GM23338 (cell line): ENCODE measurements around the gene POP7. TPM values are rescaled to one million over a fixed set of nuclear protein-coding genes. Genes with fewer than 3 reads are reported as not detected.
A peak's percentile ranks its signal among the peaks of the same experiment; 100 is the strongest.

Experiments used
- ATAC-seq: fragments of 200-7000 bp; cut with Tn5 transposase; 3 replicates; pipeline ENCODE4 v1.9.1; 2020
- DNase-seq: peaks from one replicate; pipeline ENCODE4 v3.0.0-alpha.2; 2015; ENCODE audit warnings: low spot score
- H2AFZ ChIP-seq: fragments of 200-600 bp; sonication (generic); 2 replicates; pipeline ENCODE4 v1.8.0; 2016; ENCODE audit warnings: antibody characterized with exemption, mild to moderate bottlenecking, moderate library complexity
- H3F3A ChIP-seq: fragments of 200-600 bp; sonication (generic); replicated peaks from 2 replicates; pipeline ENCODE4 v1.8.0; 2017; ENCODE audit warnings: antibody characterized with exemption, mixed run types, low read depth
- H3K27ac ChIP-seq: fragments of 200-600 bp; sonication (generic); 2 replicates; pipeline ENCODE4 v1.6.1; 2016; ENCODE audit warnings: low read depth
- H3K27me3 ChIP-seq: fragments of 200-600 bp; sonication (generic); 2 replicates; pipeline ENCODE4 v1.8.0; 2016; ENCODE audit warnings: mild to moderate bottlenecking, mixed run types, moderate library complexity; ENCODE audit not compliant: insufficient read depth
- H3K36me3 ChIP-seq: fragments of 200-600 bp; sonication (generic); 2 replicates; pipeline ENCODE4 v1.8.0; 2016; ENCODE audit warnings: mild to moderate bottlenecking; ENCODE audit not compliant: insufficient read depth
- H3K4me1 ChIP-seq: fragments of 200-600 bp; sonication (generic); 2 replicates; pipeline ENCODE4 v1.8.0; 2016; ENCODE audit warnings: mild to moderate bottlenecking, moderate library complexity; ENCODE audit not compliant: insufficient read depth
- H3K4me2 ChIP-seq: fragments of 200-600 bp; sonication (generic); 2 replicates; pipeline ENCODE4 v1.7.1; 2017; ENCODE audit warnings: mixed run types
- H3K4me3 ChIP-seq: fragments of 200-600 bp; sonication (generic); 2 replicates; pipeline ENCODE4 v1.6.1; 2016; ENCODE audit warnings: mixed run types
- H3K79me2 ChIP-seq: fragments of 200-600 bp; sonication (generic); replicated peaks from 2 replicates; pipeline ENCODE4 v1.8.0; 2017; ENCODE audit warnings: mild to moderate bottlenecking; ENCODE audit not compliant: insufficient read depth
- H3K9me2 ChIP-seq: fragments of 200-600 bp; sonication (generic); 2 replicates; pipeline ENCODE4 v1.8.0; 2017; ENCODE audit not compliant: insufficient read depth
- H4K20me1 ChIP-seq: fragments of 200-600 bp; sonication (generic); replicated peaks from 2 replicates; pipeline ENCODE4 v1.8.0; 2017; ENCODE audit warnings: mild to moderate bottlenecking; ENCODE audit not compliant: insufficient read depth
- H3K27ac Mint-ChIP-seq: 2 replicates; pipeline ENCODE4 v1.8.0; 2020; ENCODE audit warnings: inconsistent platforms, mild to moderate bottlenecking, moderate library complexity, mixed read lengths
- H3K27me3 Mint-ChIP-seq: 3 replicates; pipeline ENCODE4 v1.8.0; 2022; ENCODE audit warnings: low read depth, mild to moderate bottlenecking, moderate library complexity, mixed read lengths, inconsistent platforms; ENCODE audit not compliant: insufficient read depth, poor library complexity
- H3K36me3 Mint-ChIP-seq: 3 replicates; pipeline ENCODE4 v1.8.0; 2021; ENCODE audit warnings: low read depth, mild to moderate bottlenecking, inconsistent platforms, moderate library complexity, mixed read lengths
- H3K4me1 Mint-ChIP-seq: 3 replicates; pipeline ENCODE4 v1.8.0; 2020; ENCODE audit warnings: mild to moderate bottlenecking, inconsistent platforms, mixed read lengths
- H3K4me3 Mint-ChIP-seq: 3 replicates; pipeline ENCODE4 v1.8.0; 2021; ENCODE audit warnings: moderate library complexity, mild to moderate bottlenecking, inconsistent platforms, mixed read lengths
- H3K9me3 Mint-ChIP-seq: 3 replicates; pipeline ENCODE4 v1.8.0; 2020; ENCODE audit warnings: moderate library complexity, mild to moderate bottlenecking, inconsistent platforms, mixed read lengths
- CREB1 ChIP-seq: fragments of 250-450 bp; sonication (Bioruptor Pico); IDR thresholded peaks from 2 replicates; pipeline ENCODE4 v1.5.0; 2020; ENCODE audit warnings: low read depth, mild to moderate bottlenecking, moderate library complexity
- EZH2 ChIP-seq: fragments of 200-600 bp; sonication (generic); IDR thresholded peaks from one replicate; pipeline ENCODE4 v1.8.0; 2017; ENCODE audit warnings: antibody characterized with exemption, mild to moderate bottlenecking, low read depth; ENCODE audit not compliant: unreplicated experiment
- JUNB ChIP-seq: IDR thresholded peaks from one replicate; pipeline ENCODE4 v1.6.1; 2016; ENCODE audit warnings: antibody characterized with exemption; ENCODE audit not compliant: unreplicated experiment
- POLR2AphosphoS5 ChIP-seq: IDR thresholded peaks from 2 replicates; pipeline ENCODE4 v1.6.1; 2016; ENCODE audit warnings: antibody characterized with exemption, low read depth
- REST ChIP-seq: IDR thresholded peaks from one replicate; pipeline ENCODE4 v1.6.1; 2018; ENCODE audit warnings: antibody characterized with exemption; ENCODE audit not compliant: unreplicated experiment
- STAT1 ChIP-seq: IDR thresholded peaks from one replicate; pipeline ENCODE4 v1.6.1; 2016; ENCODE audit warnings: antibody characterized with exemption; ENCODE audit not compliant: unreplicated experiment
- ZNF114 ChIP-seq: fragments of 250-450 bp; sonication (Bioruptor Pico); IDR thresholded peaks from 2 replicates; pipeline ENCODE4 v1.5.0; 2020; ENCODE audit warnings: mild to moderate bottlenecking, moderate library complexity
- ZNF331 ChIP-seq: fragments of 250-450 bp; sonication (Bioruptor Pico); IDR thresholded peaks from 2 replicates; pipeline ENCODE4 v1.5.0; 2020; ENCODE audit warnings: low read depth, mild to moderate bottlenecking, moderate library complexity
- ZNF462 ChIP-seq: fragments of 250-450 bp; sonication (Bioruptor Pico); IDR thresholded peaks from 2 replicates; pipeline ENCODE4 v1.5.0; 2020; ENCODE audit warnings: mild to moderate bottlenecking, moderate library complexity
- polyA plus RNA-seq: library from polyadenylated mRNA; unstranded; fragments of >200 nt; fragmentation: Nextera tagmentation; extraction: Ambion mirVana; gene quantifications from 2 replicates; pipeline ENCODE4 v1.2.1, GENCODE V29; 2016
- total RNA-seq: library from RNA; depleted of rRNA; stranded (reverse); fragments of >200 nt; shearing (Covaris generic); gene quantifications from 2 replicates; pipeline ENCODE4 v1.2.3, GENCODE V29; 2014
- TF ChIP-seq, protein P1 (sequence below), 2 experiments: fragments of 200-600 bp in 1 of 2; sonication (generic) in 1 of 2; conservative IDR thresholded peaks; 2 replicates each; pipeline versions ENCODE4 v1.5.1 to v1.6.1; 2016 to 2017; ENCODE audit warnings: antibody characterized with exemption in 2 of 2, low read depth in 2 of 2, mild to moderate bottlenecking in 2 of 2, moderate library complexity in 1 of 2

The POP7 gene
- total and polyA plus RNA-seq, 2 experiments from 2014 or later, result 110 to 216 TPM

GRCh38 chr7:100692578-100692961 is 13.4 kb upstream of the POP7 start (continued):
- TF ChIP-seq EZH2, result no peak
- no peak for TF ChIP-seq ZNF331 (CRISPR knock-in tag)
- TF ChIP-seq JUNB, result no peak
- TF ChIP-seq, protein P1, sequence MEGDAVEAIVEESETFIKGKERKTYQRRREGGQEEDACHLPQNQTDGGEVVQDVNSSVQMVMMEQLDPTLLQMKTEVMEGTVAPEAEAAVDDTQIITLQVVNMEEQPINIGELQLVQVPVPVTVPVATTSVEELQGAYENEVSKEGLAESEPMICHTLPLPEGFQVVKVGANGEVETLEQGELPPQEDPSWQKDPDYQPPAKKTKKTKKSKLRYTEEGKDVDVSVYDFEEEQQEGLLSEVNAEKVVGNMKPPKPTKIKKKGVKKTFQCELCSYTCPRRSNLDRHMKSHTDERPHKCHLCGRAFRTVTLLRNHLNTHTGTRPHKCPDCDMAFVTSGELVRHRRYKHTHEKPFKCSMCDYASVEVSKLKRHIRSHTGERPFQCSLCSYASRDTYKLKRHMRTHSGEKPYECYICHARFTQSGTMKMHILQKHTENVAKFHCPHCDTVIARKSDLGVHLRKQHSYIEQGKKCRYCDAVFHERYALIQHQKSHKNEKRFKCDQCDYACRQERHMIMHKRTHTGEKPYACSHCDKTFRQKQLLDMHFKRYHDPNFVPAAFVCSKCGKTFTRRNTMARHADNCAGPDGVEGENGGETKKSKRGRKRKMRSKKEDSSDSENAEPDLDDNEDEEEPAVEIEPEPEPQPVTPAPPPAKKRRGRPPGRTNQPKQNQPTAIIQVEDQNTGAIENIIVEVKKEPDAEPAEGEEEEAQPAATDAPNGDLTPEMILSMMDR (conservative IDR thresholded peaks at IDR 0.05; ENCODE audit: low read depth in 2 of 2), result no peak
- no peak for TF ChIP-seq ZNF114
- TF ChIP-seq REST, result no peak
- no peak for TF ChIP-seq STAT1
- no peak for TF ChIP-seq POLR2AphosphoS5

- H3K4me3 ChIP-seq, result peak overlapping the region; percentile 96
- Mint-ChIP-seq H3K9me3 (peaks cover 8% of the 10 kb centered on the region; the same call in 2 of the 3 replicates), H3K4me1 (peaks cover 42% of the 10 kb centered on the region), H3K27ac (peak overlapping the region; percentile 97), H3K27me3 (peaks cover 24% of the 10 kb centered on the region), H3K4me3 (peak overlapping the region; percentile 96), H3K36me3 (peaks cover 30% of the 10 kb centered on the region)
- H3K4me1 ChIP-seq, result peaks cover 22% of the 10 kb centered on the region
- H4K20me1 ChIP-seq, result peaks cover 37% of the 10 kb centered on the region
- H3K27ac ChIP-seq, result peak overlapping the region; percentile 64; the same call in 1 of the 2 replicates
- peaks cover 4% of the 10 kb centered on the region; the same call in 1 of the 2 replicates for H3K36me3 ChIP-seq
- peaks cover 25% of the 10 kb centered on the region for H3F3A ChIP-seq
- H2AFZ ChIP-seq, result no peak overlapping the region
- peak; percentile 41 for DNase-seq
- no peaks in the 10 kb centered on the region for H3K27me3 ChIP-seq
- ATAC-seq, result no peak; the same call in 2 of the 3 replicates
- H3K79me2 ChIP-seq, result peaks cover 59% of the 10 kb centered on the region
- no peaks in the 10 kb centered on the region for H3K9me2 ChIP-seq
- peak overlapping the region; percentile 98 for H3K4me2 ChIP-seq
- TF ChIP-seq STAT1, result no peak
- TF ChIP-seq, protein P1 (conservative IDR thresholded peaks at IDR 0.05; ENCODE audit: low read depth in 2 of 2), result no peak
- TF ChIP-seq ZNF462 (CRISPR knock-in tag), result no peak
- TF ChIP-seq EZH2, result no peak
- no peak for TF ChIP-seq CREB1
These were observed 12.4 kb upstream of the POP7 start for GRCh38 chr7:100693312-100694097.
